HG03378 (cell line): ENCODE measurements around the gene GDPD3.
"Not testable (repeated sequence)": the region's sequence is repeated elsewhere in the genome, so short reads cannot be mapped to it uniquely, and the experiment has no call there.

Experiments used
- ATAC-seq: cut with Tn5 transposase; IDR thresholded peaks from one replicate; pipeline ENCODE4 v1.9.1; 2021; ENCODE audit warnings: mild to moderate bottlenecking, moderate library complexity; ENCODE audit not compliant: unreplicated experiment

The GDPD3 gene

GRCh38 chr16:30124985-30125379, 11.6 kb upstream of the GDPD3 start:
- no peak for ATAC-seq

- no peak for ATAC-seq
These were observed 9.3 kb upstream of the GDPD3 start for GRCh38 chr16:30122604-30123160.

GRCh38 chr16:30121741-30122571, 8.6 kb upstream of the GDPD3 start:
- no peak for ATAC-seq

GRCh38 chr16:30120340-30121105, 7.2 kb upstream of the GDPD3 start:
- ATAC-seq = no peak

- ATAC-seq = no peak
These were observed 6.1 kb upstream of the GDPD3 start for GRCh38 chr16:30119428-30119827.

GRCh38 chr16:30117768-30118167, 4.4 kb upstream of the GDPD3 start:
- ATAC-seq = no peak

- no peak for ATAC-seq
These were observed 3.2 kb upstream of the GDPD3 start for GRCh38 chr16:30116291-30117207.

- ATAC-seq = no peak
These were observed 1.9 kb upstream of the GDPD3 start for GRCh38 chr16:30115238-30115637.

- not testable (repeated sequence) for ATAC-seq
These were observed 1.5 kb upstream of the GDPD3 start for GRCh38 chr16:30114833-30115232.

- ATAC-seq = no peak
These were observed 1.1 kb upstream of the GDPD3 start for GRCh38 chr16:30114411-30114810.

- ATAC-seq = no peak
These were observed 485 bp upstream of the GDPD3 start for GRCh38 chr16:30113711-30114333.

- ATAC-seq = no peak
These were observed 923 bp downstream of the GDPD3 start for GRCh38 chr16:30112197-30113030.

GRCh38 chr16:30110661-30111060, 2.7 kb downstream of the GDPD3 start:
- no peak for ATAC-seq

- ATAC-seq = no peak
These were observed 5.1 kb downstream of the GDPD3 start for GRCh38 chr16:30108059-30108850.

GRCh38 chr16:30104492-30104891, 8.8 kb downstream of the GDPD3 start:
- no peak for ATAC-seq

- no peak for ATAC-seq
These were observed 9.2 kb downstream of the GDPD3 start for GRCh38 chr16:30104090-30104489.

GRCh38 chr16:30096862-30097563, 16.3 kb downstream of the GDPD3 start:
- no peak for ATAC-seq
